ENCODE results near the gene PPP2R2B. TPM values are rescaled to one million over a fixed set of nuclear protein-coding genes. Genes with fewer than 3 reads are reported as not detected.

The PPP2R2B gene
- total and polyA plus RNA-seq, 2 of the 4 experiments (the other 2 are of a cell fraction): not detected

DNA sequence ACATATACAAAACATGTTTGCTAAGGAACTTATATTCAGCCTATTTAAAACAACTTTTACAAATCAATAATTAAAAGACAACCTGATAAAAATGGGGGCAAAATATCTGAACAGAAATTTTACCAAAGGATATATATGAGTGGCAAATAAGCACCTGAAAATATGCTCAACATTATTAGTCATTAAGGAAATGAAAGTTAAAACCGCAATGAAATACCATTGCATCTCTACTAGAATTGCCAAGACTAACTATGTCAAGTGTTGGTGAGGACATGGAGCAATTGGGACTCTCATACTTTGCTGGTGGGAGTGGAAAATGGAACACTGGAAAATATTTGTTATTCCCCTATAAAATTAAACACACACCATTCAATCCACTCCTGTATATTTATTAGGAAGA lies 26.3 kb upstream of the PPP2R2B start:
- no peak overlapping the region for H3K56ac ChIP-seq (ENCODE audit: extremely low read depth, insufficient read depth, low read length)
- no peaks in the 10 kb centered on the region for H3K27me3 ChIP-seq (ENCODE audit: control insufficient read depth, insufficient read depth, low read length)
- no peak for ATAC-seq (ENCODE audit: low read depth)
- H2AK9ac ChIP-seq (replicated peaks; ENCODE audit: low read depth, low read length, poor library complexity): no peak overlapping the region
- H2BK5ac ChIP-seq (ENCODE audit: low read depth, low read length, poor library complexity, severe bottlenecking): no peak overlapping the region
- no peak overlapping the region for H3K4ac ChIP-seq (ENCODE audit: low read depth, low read length)
- no peak overlapping the region for H3K4me2 ChIP-seq (ENCODE audit: low read depth, low read length)
- ChIA-PET POLR2A (ENCODE audit: unreplicated experiment) (no interaction called here), CTCF (no interaction called here)
- H2BK15ac ChIP-seq (ENCODE audit: low read depth, low read length): no peak overlapping the region
- no peaks in the 10 kb centered on the region for H3K4me1 ChIP-seq (ENCODE audit: control insufficient read depth, insufficient read depth, low read length)
- H4K5ac ChIP-seq (ENCODE audit: low read depth, low read length): no peak overlapping the region
- no peak overlapping the region for H4K8ac ChIP-seq (ENCODE audit: low read depth in 2 of 2, low read length in 2 of 2)
- TF ChIP-seq NFE2L2 (IDR thresholded peaks at IDR 0.05; ENCODE audit: low read depth, low read length): no peak
- TF ChIP-seq MAFK (IDR thresholded peaks at IDR 0.05; ENCODE audit: low read depth, low read length): no peak
- no peak for TF ChIP-seq SMC3 (IDR thresholded peaks at IDR 0.05; ENCODE audit: low read depth, low read length)
- no peak for TF ChIP-seq MAZ (IDR thresholded peaks at IDR 0.05; ENCODE audit: borderline replicate concordance, low read depth, low read length)
- no peak for TF ChIP-seq RAD21 (IDR thresholded peaks at IDR 0.05; ENCODE audit: low read length)
- no peak for TF ChIP-seq FOS (IDR thresholded peaks at IDR 0.05; ENCODE audit: low read depth, low read length)
- TF ChIP-seq, protein P1, sequence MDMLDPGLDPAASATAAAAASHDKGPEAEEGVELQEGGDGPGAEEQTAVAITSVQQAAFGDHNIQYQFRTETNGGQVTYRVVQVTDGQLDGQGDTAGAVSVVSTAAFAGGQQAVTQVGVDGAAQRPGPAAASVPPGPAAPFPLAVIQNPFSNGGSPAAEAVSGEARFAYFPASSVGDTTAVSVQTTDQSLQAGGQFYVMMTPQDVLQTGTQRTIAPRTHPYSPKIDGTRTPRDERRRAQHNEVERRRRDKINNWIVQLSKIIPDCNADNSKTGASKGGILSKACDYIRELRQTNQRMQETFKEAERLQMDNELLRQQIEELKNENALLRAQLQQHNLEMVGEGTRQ (IDR thresholded peaks at IDR 0.05; ENCODE audit: low read depth, low read length): no peak
- TF ChIP-seq CHD1 (IDR thresholded peaks at IDR 0.05; ENCODE audit: low read depth, low read length): no peak
- no peak for TF ChIP-seq MXI1 (IDR thresholded peaks at IDR 0.05; ENCODE audit: borderline replicate concordance, low read depth, low read length)
- TF ChIP-seq, protein P2, sequence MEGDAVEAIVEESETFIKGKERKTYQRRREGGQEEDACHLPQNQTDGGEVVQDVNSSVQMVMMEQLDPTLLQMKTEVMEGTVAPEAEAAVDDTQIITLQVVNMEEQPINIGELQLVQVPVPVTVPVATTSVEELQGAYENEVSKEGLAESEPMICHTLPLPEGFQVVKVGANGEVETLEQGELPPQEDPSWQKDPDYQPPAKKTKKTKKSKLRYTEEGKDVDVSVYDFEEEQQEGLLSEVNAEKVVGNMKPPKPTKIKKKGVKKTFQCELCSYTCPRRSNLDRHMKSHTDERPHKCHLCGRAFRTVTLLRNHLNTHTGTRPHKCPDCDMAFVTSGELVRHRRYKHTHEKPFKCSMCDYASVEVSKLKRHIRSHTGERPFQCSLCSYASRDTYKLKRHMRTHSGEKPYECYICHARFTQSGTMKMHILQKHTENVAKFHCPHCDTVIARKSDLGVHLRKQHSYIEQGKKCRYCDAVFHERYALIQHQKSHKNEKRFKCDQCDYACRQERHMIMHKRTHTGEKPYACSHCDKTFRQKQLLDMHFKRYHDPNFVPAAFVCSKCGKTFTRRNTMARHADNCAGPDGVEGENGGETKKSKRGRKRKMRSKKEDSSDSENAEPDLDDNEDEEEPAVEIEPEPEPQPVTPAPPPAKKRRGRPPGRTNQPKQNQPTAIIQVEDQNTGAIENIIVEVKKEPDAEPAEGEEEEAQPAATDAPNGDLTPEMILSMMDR (conservative IDR thresholded peaks at IDR 0.05; ENCODE audit: low read depth, low read length): no peak
- TF ChIP-seq POLR2A (IDR thresholded peaks at IDR 0.05; ENCODE audit: low read depth, low read length): no peak
- TF ChIP-seq BHLHE40 (IDR thresholded peaks at IDR 0.05; ENCODE audit: low read depth, low read length): no peak
- no peak for TF ChIP-seq CEBPB (IDR thresholded peaks at IDR 0.05; ENCODE audit: low read depth, low read length)
- TF ChIP-seq RCOR1 (IDR thresholded peaks at IDR 0.05; ENCODE audit: insufficient replicate concordance, low read length): no peak
- TF ChIP-seq, protein P3, sequence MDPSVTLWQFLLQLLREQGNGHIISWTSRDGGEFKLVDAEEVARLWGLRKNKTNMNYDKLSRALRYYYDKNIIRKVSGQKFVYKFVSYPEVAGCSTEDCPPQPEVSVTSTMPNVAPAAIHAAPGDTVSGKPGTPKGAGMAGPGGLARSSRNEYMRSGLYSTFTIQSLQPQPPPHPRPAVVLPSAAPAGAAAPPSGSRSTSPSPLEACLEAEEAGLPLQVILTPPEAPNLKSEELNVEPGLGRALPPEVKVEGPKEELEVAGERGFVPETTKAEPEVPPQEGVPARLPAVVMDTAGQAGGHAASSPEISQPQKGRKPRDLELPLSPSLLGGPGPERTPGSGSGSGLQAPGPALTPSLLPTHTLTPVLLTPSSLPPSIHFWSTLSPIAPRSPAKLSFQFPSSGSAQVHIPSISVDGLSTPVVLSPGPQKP (IDR thresholded peaks at IDR 0.05; ENCODE audit: borderline replicate concordance, low read depth, low read length): no peak
- H2AK5ac ChIP-seq (ENCODE audit: low read depth, low read length): no peak overlapping the region
- H2BK120ac ChIP-seq (ENCODE audit: low read depth, low read length): no peak overlapping the region
- no peaks in the 10 kb centered on the region for H3K9me1 ChIP-seq (ENCODE audit: insufficient read depth, low read length)
- no peak overlapping the region for H3K9ac ChIP-seq (ENCODE audit: low read depth, low read length)
- H4K20me1 ChIP-seq (ENCODE audit: insufficient read depth, low read length): no peaks in the 10 kb centered on the region
- H3K9me3 ChIP-seq (ENCODE audit: control insufficient read depth, insufficient read depth, low read length): no peaks in the 10 kb centered on the region
- H3K79me1 ChIP-seq (ENCODE audit: low read depth in 1 of 2, low read length in 2 of 2): no peaks in the 10 kb centered on the region
- no CpG with 5 or more reads among the region's 1 CpG for WGBS, 2 experiments (ENCODE audit: extremely low coverage in 2 of 2, insufficient read length in 1 of 2)
- DNase-seq: no peak
- H3K23ac ChIP-seq (ENCODE audit: low read depth, low read length): no peak overlapping the region
- no peak overlapping the region for H3K4me3 ChIP-seq (ENCODE audit: insufficient read depth, low read depth, low read length)
- H2BK20ac ChIP-seq (ENCODE audit: low read depth, low read length): no peak overlapping the region
- dilution Hi-C loops (cut with HindIII; ENCODE audit: low sequenced_read_pairs, unreplicated experiment) (no loop called here), intact Hi-C loops (cut with micrococcal nuclease) (no loop called here), in situ Hi-C loops (cut with MboI; ENCODE audit: low sequenced_read_pairs) (no loop called here)
- no peak overlapping the region for H3K27ac ChIP-seq (ENCODE audit: insufficient read depth, low read length)
- no peak overlapping the region for H4K91ac ChIP-seq (ENCODE audit: insufficient read depth, low read depth, low read length)
- no peak overlapping the region for H3K14ac ChIP-seq (replicated peaks; ENCODE audit: low read depth, low read length)
- no peak overlapping the region for H3K18ac ChIP-seq (ENCODE audit: low read depth, low read length)
- BruUV-seq (replicated peaks): no TSS peak
- no peaks in the 10 kb centered on the region for H3K36me3 ChIP-seq (ENCODE audit: control insufficient read depth, insufficient read depth, low read length)
- no peak overlapping the region for H2AFZ ChIP-seq (replicated peaks; ENCODE audit: low read length, poor library complexity)
